OCI-LY1 (cell line): ENCODE measurements around the gene TGM4.

Experiments used
- EZH2 ChIP-seq: fragments of 200-600 bp; sonication (generic), shearing (Covaris generic); IDR thresholded peaks from 2 replicates; pipeline ENCODE4 v1.8.0; 2017; ENCODE audit warnings: borderline replicate concordance, mixed run types, mild to moderate bottlenecking, antibody characterized with exemption, low read length, moderate library complexity, mixed read lengths
- TF ChIP-seq, protein P1 (sequence below): fragments of 200-600 bp; sonication (generic), shearing (Covaris generic); IDR thresholded peaks from 2 replicates; pipeline ENCODE4 v1.5.1; 2017; ENCODE audit warnings: mild to moderate bottlenecking, antibody characterized with exemption, low read length, moderate library complexity, mixed read lengths

DNA sequence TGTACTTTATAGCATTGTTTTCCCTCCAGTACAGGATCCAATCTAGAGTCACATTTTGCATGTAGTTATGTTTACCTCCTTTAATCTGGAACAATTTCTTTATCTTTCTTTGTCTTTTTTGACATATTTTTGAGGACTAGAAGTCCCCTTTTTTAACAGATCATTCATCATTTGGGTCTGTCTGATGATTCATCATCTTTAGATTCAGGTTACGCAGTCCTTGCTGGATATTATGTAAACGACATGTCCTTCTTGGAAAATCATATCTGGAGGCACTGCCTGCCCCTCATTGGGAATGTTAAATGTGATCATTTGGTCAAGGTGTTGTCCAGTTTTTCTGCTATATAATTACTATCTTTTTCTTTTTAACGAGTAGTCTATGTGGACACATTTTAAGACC, 18.3 kb downstream of the TGM4 start:
- TF ChIP-seq EZH2: no peak
- TF ChIP-seq, protein P1, sequence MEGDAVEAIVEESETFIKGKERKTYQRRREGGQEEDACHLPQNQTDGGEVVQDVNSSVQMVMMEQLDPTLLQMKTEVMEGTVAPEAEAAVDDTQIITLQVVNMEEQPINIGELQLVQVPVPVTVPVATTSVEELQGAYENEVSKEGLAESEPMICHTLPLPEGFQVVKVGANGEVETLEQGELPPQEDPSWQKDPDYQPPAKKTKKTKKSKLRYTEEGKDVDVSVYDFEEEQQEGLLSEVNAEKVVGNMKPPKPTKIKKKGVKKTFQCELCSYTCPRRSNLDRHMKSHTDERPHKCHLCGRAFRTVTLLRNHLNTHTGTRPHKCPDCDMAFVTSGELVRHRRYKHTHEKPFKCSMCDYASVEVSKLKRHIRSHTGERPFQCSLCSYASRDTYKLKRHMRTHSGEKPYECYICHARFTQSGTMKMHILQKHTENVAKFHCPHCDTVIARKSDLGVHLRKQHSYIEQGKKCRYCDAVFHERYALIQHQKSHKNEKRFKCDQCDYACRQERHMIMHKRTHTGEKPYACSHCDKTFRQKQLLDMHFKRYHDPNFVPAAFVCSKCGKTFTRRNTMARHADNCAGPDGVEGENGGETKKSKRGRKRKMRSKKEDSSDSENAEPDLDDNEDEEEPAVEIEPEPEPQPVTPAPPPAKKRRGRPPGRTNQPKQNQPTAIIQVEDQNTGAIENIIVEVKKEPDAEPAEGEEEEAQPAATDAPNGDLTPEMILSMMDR: no peak
